ENCODE results near the gene FAM216A. TPM values are rescaled to one million over a fixed set of nuclear protein-coding genes. Genes with fewer than 3 reads are reported as not detected.

Gene FAM216A
- total RNA-seq, 1 donor from 2014 or later: 3.9 TPM

- DNase-seq (ENCODE audit: low read depth): peak; percentile 77
These were observed 68.4 kb downstream of the FAM216A start for GRCh38 chr12:110536834-110537604.

DNA sequence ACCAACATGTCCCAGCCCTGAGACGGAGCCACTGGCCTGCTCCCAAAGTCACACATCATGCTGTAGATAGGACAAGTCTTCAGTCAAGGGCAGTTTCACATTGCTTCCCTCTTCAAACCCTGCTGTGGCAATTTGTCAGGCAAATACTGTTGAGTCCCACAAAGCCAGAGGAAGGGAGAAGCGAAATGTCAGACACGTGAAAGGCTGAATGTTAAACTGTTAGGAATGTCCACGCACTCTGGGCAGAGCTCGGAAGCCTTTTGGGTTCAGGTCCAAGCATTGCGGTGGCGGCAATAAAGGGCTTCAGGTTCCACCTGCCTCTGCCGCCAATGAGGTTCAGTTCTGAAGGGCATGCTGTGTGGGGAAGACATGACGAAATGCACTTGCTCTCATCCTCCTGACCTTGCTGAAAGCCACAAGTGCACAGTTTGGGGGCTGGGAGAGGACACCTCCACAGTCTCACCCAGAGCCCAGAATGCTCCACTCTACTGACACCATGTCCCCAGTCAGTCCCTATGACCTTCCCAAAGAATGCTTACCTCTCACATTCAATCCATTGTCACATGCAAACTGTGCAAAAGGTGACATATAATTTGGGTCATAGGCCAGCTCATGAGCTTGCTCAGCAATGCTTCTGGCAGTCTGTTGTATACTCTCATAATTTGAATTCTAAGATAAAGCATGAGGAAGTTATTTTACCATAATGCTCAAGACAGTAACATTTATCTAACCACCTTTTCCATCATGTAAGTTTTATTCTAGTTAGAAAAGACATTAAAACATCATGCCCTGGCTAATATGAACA lies 69.2 kb downstream of the FAM216A start:
- H3K4me3 ChIP-seq (ENCODE audit: low read depth, low read length): no peak overlapping the region
- DNase-seq (ENCODE audit: low read depth) (peak; percentile 54), FAIRE-seq (peak; percentile 62)
- H3K27me3 ChIP-seq (ENCODE audit: control insufficient read depth, insufficient read depth, low read length): no peaks in the 10 kb centered on the region
- TF ChIP-seq CTCF (IDR thresholded peaks at IDR 0.05; ENCODE audit: insufficient read depth, low read length, severe bottlenecking): no peak
- peaks cover 7% of the 10 kb centered on the region for H3K36me3 ChIP-seq (ENCODE audit: control insufficient read depth, insufficient read depth, low read length)

More at GRCh38 chr12:110536834-110537604, 68.4 kb downstream of the FAM216A start:
- Histone ChIP-seq H3K4me3 (ENCODE audit: low read depth, low read length) (no peak overlapping the region), H3K27me3 (ENCODE audit: control insufficient read depth, insufficient read depth, low read length) (no peaks in the 10 kb centered on the region), H3K36me3 (ENCODE audit: control insufficient read depth, insufficient read depth, low read length) (peaks cover 7% of the 10 kb centered on the region)
- TF ChIP-seq CTCF (IDR thresholded peaks at IDR 0.05; ENCODE audit: insufficient read depth, low read length, severe bottlenecking): no peak
- FAIRE-seq: peak; percentile 79

- DNase-seq (ENCODE audit: low read depth) (no peak), FAIRE-seq (no peak)
- Histone ChIP-seq H3K27me3 (ENCODE audit: control insufficient read depth, insufficient read depth, low read length) (no peaks in the 10 kb centered on the region), H3K4me3 (ENCODE audit: low read depth, low read length) (no peak overlapping the region), H3K36me3 (ENCODE audit: control insufficient read depth, insufficient read depth, low read length) (peaks cover 7% of the 10 kb centered on the region)
- TF ChIP-seq CTCF (IDR thresholded peaks at IDR 0.05; ENCODE audit: insufficient read depth, low read length, severe bottlenecking): no peak
These were observed 70.4 kb downstream of the FAM216A start for GRCh38 chr12:110538869-110539622.

Other genes starting within 250 kb of the FAM216A start
- gene ATP2A2, start 187.6 kb upstream of the FAM216A start, total RNA-seq: 125 and 173 TPM in 2 replicates
- 36.1 and 44.4 TPM in 2 replicates for gene ANAPC7, start 65.1 kb upstream of the FAM216A start, total RNA-seq
- gene ARPC3, start 18.5 kb upstream of the FAM216A start, total RNA-seq: 204 and 210 TPM in 2 replicates
- 16.6 and 19.7 TPM in 2 replicates for gene GPN3, start 588 bp upstream of the FAM216A start, total RNA-seq
- gene VPS29, start 33.3 kb downstream of the FAM216A start, total RNA-seq: 46.5 and 55.3 TPM in 2 replicates
- gene RAD9B, start 33.5 kb downstream of the FAM216A start, total RNA-seq: 0.26 TPM in 2 replicates
- 8.7 and 10.8 TPM in 2 replicates for gene PPTC7, start 114.5 kb downstream of the FAM216A start, total RNA-seq
- gene TCTN1, start 145.3 kb downstream of the FAM216A start, total RNA-seq: 4.5 and 8.1 TPM in 2 replicates
- gene HVCN1, start 220.3 kb downstream of the FAM216A start, total RNA-seq: 0.53 and 0.77 TPM in 2 replicates

All from bronchial epithelial cell (primary cell).